HG03045 (cell line): Measurements from ENCODE around the gene RGS6.

ENCODE experiments used
- ATAC-seq: cut with Tn5 transposase; IDR thresholded peaks from one replicate; pipeline ENCODE4 v1.9.1; 2021; ENCODE audit warnings: mild to moderate bottlenecking, moderate library complexity; ENCODE audit not compliant: unreplicated experiment

Gene RGS6

GRCh38 chr14:72488514-72488913, 556.3 kb downstream of the RGS6 start:
- no peak for ATAC-seq

GRCh38 chr14:72492196-72492595, 560.0 kb downstream of the RGS6 start:
- ATAC-seq: no peak

- no peak for ATAC-seq
Observed at GRCh38 chr14:72495668-72496067, 563.4 kb downstream of the RGS6 start.

- ATAC-seq: no peak
Observed at GRCh38 chr14:72498646-72499045, 566.4 kb downstream of the RGS6 start.

- ATAC-seq: no peak
Observed at GRCh38 chr14:72499746-72500145, 567.5 kb downstream of the RGS6 start.

GRCh38 chr14:72500234-72500838, 568.1 kb downstream of the RGS6 start:
- no peak for ATAC-seq

- ATAC-seq: no peak
Observed at GRCh38 chr14:72501439-72501838, 569.2 kb downstream of the RGS6 start.

- no peak for ATAC-seq
Observed at GRCh38 chr14:72503271-72503670, 571.0 kb downstream of the RGS6 start.

- no peak for ATAC-seq
Observed at GRCh38 chr14:72503696-72504368, 571.6 kb downstream of the RGS6 start.

- ATAC-seq: no peak
Observed at GRCh38 chr14:72510566-72510965, 578.3 kb downstream of the RGS6 start.

- no peak for ATAC-seq
Observed at GRCh38 chr14:72512281-72512680, 580.1 kb downstream of the RGS6 start.

GRCh38 chr14:72512925-72513324, 580.7 kb downstream of the RGS6 start:
- ATAC-seq: no peak

GRCh38 chr14:72513346-72513745, 581.1 kb downstream of the RGS6 start:
- ATAC-seq: no peak

- ATAC-seq: no peak
Observed at GRCh38 chr14:72513965-72514659, 581.9 kb downstream of the RGS6 start.

- no peak for ATAC-seq
Observed at GRCh38 chr14:72514660-72515025, 582.4 kb downstream of the RGS6 start.

- no peak for ATAC-seq
Observed at GRCh38 chr14:72515779-72516770, 583.8 kb downstream of the RGS6 start.

- ATAC-seq: no peak
Observed at GRCh38 chr14:72516936-72517700, 584.9 kb downstream of the RGS6 start.

- ATAC-seq: no peak
Observed at GRCh38 chr14:72517736-72518135, 585.5 kb downstream of the RGS6 start.

- ATAC-seq: peak; percentile 61
Observed at GRCh38 chr14:72518809-72519377, 586.7 kb downstream of the RGS6 start.

- no peak for ATAC-seq
Observed at GRCh38 chr14:72519543-72519942, 587.3 kb downstream of the RGS6 start.
